GM18858 (cell line): Measurements from ENCODE around the gene CACNA1F.

Experiments
- ATAC-seq: cut with Tn5 transposase; IDR thresholded peaks from one replicate; pipeline ENCODE4 v1.9.1; 2021; ENCODE audit not compliant: unreplicated experiment

The CACNA1F gene

GRCh38 chrX:49257846-49258748, 25.0 kb upstream of the CACNA1F start:
- ATAC-seq: no peak

DNA sequence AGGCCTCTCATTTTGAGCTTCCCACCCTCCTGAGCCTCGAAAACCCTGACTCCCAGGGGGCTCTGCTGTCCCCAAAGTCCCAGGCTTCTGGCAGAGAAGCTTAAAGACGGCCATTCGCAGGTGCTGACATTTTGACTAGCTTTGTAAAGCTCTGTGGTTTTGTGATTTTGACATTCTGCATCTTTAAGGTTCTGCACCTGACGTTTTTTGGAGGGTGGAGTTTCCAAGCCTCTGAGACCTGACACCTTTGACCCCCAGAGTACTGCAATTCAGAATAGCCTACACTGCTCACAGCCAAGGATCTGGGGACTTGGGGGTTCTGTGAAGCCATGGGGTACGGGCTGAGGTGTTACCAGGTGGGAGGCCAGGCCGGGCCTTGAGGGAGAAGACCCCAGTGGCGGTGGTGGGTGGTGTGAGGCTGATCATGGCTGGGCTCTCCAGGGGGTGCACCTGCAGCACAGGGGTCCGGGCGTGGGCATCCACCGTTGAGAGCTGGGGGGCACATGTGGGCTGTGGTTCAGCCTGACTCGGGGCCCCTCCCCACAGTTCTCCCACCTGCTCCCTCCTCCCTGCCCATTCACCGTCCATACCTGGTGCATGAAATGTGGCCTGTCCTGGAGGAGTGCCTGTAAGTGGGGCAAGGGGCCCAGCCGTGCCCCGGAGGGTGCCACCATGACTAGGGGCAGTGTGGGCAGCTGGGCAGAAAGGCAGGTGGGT, 24.1 kb upstream of the CACNA1F start:
- no peak for ATAC-seq

DNA sequence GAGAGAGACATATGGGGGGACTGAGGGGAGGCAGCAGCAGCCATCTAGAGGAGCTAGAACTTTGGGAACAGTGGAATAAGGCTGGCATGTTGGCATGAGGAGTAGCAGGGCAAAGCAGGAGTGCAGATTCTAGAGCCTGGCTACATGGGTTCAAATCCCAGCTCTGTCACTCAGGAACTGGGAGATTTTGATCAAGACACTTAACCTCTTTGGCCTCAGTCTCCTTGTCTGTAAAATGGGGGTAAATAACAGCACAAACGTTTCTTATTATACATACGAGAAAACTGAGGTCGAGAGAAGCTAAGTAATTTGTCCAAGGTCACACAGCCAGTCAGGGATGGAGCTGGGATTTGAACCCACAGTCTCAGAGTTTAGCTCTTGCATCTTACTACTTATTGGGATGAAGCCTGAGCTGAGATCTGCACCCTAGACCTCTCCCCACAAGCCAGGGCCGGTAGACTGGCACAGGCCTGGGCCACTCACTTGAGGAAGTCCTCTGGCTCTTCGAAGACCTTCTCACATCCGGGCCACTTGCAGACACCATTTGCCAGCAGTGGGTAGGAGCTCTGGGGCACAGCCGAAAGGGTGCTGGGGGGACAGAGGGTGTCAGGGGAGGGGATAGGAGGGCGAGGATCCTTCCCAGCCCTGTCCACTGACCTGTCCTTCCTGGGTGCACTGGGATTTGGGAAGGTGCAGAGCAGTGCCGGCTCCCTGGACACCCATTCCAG, 23.3 kb upstream of the CACNA1F start:
- ATAC-seq: no peak

GRCh38 chrX:49254639-49255038, 21.5 kb upstream of the CACNA1F start:
- ATAC-seq: no peak

DNA sequence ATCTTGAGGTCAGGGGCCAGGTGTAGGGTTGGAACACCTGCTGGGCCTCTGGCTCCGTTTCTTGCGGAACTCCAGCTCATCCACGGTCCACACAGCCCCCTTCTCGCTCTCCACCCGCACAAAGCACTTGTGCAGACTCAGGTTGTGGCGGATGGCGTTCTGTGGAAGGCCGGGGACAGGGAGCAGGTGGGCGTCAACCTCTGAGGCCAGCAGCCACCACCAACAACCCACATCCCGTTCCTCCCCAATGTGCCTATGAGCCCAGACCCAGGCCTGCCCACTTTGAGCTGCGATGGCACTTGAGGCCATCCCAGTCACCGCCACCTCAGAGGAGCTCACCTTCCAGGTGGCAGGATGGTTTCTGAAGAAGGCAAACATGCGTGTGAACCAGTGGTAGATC, 18.2 kb upstream of the CACNA1F start:
- no peak for ATAC-seq

GRCh38 chrX:49250578-49250977, 17.4 kb upstream of the CACNA1F start:
- no peak for ATAC-seq

- ATAC-seq: no peak
Observed at GRCh38 chrX:49250066-49250465, 16.9 kb upstream of the CACNA1F start.

GRCh38 chrX:49249616-49250015, 16.5 kb upstream of the CACNA1F start:
- ATAC-seq: no peak

- no peak for ATAC-seq
Observed at GRCh38 chrX:49249071-49249470, 15.9 kb upstream of the CACNA1F start.

GRCh38 chrX:49247916-49248811, 15.0 kb upstream of the CACNA1F start:
- no peak for ATAC-seq

DNA sequence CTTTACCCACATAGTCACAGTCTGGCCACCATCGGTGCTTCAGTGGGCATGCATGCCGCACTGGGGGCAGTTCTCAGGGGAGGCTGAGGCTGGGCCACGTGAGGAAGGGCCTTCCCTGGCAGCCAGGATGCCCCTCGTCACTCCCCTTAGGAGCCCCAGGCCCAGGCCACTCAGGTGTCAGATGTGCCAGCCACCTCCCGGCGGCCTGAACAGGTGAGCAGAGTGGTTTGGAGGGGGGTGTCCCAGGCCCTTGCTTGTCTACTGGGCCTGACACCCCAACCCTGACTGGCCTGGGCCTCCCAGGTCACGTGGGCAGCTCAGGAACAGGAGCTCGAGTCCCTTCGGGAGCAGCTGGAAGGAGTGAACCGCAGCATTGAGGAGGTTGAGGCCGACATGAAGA, 14.2 kb upstream of the CACNA1F start:
- no peak for ATAC-seq

GRCh38 chrX:49246541-49246940, 13.4 kb upstream of the CACNA1F start:
- ATAC-seq: no peak

DNA sequence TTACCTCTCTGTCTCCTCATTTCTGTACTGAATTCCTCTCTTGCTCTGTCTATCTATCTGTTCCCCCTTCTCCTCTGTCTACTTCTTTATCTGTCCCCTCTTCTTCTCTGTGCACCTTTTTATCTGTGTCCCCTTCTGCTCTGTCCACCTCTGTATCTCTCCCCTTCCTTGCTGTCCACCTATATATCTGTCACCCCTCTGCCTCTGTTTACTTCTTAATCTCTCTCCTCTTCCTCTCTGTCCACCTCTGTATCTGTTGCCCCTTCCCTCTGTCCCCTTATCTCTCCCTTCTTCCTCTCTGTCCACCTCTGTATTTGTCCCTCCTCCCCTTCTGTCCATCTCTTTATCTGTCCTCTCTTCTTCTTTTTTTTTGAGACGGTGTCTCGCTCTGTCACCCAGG, 11.1 kb upstream of the CACNA1F start:
- ATAC-seq: no peak

GRCh38 chrX:49243166-49243565, 10.0 kb upstream of the CACNA1F start:
- no peak for ATAC-seq

DNA sequence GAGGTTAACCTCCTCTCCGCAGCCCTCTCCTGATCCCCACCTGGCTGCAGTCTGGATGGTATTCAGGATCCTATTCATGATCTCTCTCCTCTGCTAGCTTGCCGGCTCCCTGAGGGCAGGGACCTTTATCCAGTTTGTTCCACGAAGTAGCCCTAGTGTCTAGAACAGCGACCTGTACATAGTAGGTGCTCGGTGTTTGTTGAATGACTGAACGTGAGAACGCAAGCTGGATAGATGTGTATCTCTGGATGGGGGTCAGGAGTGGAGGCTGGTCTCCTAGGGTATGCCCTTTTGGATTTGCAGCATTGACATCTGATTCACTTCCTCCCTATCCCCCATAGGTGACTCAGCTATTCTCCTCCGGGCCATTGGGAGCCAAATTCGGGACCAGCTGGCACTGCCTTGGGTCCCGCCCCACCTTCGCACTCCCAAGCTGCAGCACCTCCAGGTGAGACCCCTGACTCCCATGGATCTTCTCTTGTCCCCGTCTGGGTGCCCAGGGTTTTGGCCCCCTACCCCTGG, 9.5 kb upstream of the CACNA1F start:
- no peak for ATAC-seq

- ATAC-seq: no peak
Observed at GRCh38 chrX:49238735-49239134, 5.6 kb upstream of the CACNA1F start.

GRCh38 chrX:49237060-49237459, 3.9 kb upstream of the CACNA1F start:
- ATAC-seq: no peak

- no peak for ATAC-seq
Observed at GRCh38 chrX:49233887-49234555, 881 bp upstream of the CACNA1F start.

GRCh38 chrX:49232525-49232924, 615 bp downstream of the CACNA1F start:
- no peak for ATAC-seq
